OCI-LY3 (cell line): ENCODE results near the gene GRM2.

Experiments
- EZH2phosphoT487 ChIP-seq: fragments of 200-600 bp; shearing (Covaris generic); IDR thresholded peaks from 2 replicates; pipeline ENCODE4 v1.6.1; 2018; ENCODE audit warnings: antibody characterized with exemption, mixed run types, low read depth
- TF ChIP-seq, protein P1 (sequence below): fragments of 200-600, 300-600 bp; sonication (generic); IDR thresholded peaks from 2 replicates; pipeline ENCODE4 v1.5.1; 2014; ENCODE audit warnings: antibody characterized with exemption, low read length, low read depth

- TF ChIP-seq, protein P1, sequence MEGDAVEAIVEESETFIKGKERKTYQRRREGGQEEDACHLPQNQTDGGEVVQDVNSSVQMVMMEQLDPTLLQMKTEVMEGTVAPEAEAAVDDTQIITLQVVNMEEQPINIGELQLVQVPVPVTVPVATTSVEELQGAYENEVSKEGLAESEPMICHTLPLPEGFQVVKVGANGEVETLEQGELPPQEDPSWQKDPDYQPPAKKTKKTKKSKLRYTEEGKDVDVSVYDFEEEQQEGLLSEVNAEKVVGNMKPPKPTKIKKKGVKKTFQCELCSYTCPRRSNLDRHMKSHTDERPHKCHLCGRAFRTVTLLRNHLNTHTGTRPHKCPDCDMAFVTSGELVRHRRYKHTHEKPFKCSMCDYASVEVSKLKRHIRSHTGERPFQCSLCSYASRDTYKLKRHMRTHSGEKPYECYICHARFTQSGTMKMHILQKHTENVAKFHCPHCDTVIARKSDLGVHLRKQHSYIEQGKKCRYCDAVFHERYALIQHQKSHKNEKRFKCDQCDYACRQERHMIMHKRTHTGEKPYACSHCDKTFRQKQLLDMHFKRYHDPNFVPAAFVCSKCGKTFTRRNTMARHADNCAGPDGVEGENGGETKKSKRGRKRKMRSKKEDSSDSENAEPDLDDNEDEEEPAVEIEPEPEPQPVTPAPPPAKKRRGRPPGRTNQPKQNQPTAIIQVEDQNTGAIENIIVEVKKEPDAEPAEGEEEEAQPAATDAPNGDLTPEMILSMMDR: no peak
- no peak for TF ChIP-seq EZH2phosphoT487
Observed at GRCh38 chr3:51727500-51727899, 20.6 kb downstream of the GRM2 start.
